DOHH2 (cell line): ENCODE results near the gene FANCC.

Source experiments
- H3F3A ChIP-seq: fragments of 200-600 bp; sonication (generic), shearing (Covaris generic); 2 replicates; pipeline ENCODE4 v1.6.0; 2016; ENCODE audit warnings: antibody characterized with exemption, mild to moderate bottlenecking; ENCODE audit not compliant: control insufficient read depth, insufficient read depth
- H3K27ac ChIP-seq: fragments of 200-600 bp; sonication (generic); 2 replicates; pipeline ENCODE4 v1.5.1; 2014; ENCODE audit warnings: low read depth, mild to moderate bottlenecking, low read length, moderate library complexity
- H3K27me3 ChIP-seq: fragments of 200-600 bp; sonication (generic); 2 replicates; pipeline ENCODE4 v1.6.1; 2014; ENCODE audit warnings: mild to moderate bottlenecking, low read length, mixed read lengths; ENCODE audit not compliant: control insufficient read depth
- H3K36me3 ChIP-seq: fragments of 200-600 bp; sonication (generic); 2 replicates; pipeline ENCODE4 v1.6.1; 2014; ENCODE audit warnings: mild to moderate bottlenecking, low read length, moderate library complexity, mixed read lengths; ENCODE audit not compliant: control insufficient read depth
- H3K4me1 ChIP-seq: fragments of 200-600 bp; sonication (generic); 2 replicates; pipeline ENCODE4 v1.6.1; 2014; ENCODE audit warnings: mild to moderate bottlenecking, low read length, mixed read lengths; ENCODE audit not compliant: control insufficient read depth
- H3K4me2 ChIP-seq: fragments of 200-600 bp; sonication (generic); 2 replicates; pipeline ENCODE4 v1.6.0; 2014; ENCODE audit warnings: mild to moderate bottlenecking, low read length, moderate library complexity
- H3K4me3 ChIP-seq: fragments of 200-600 bp; sonication (generic); 2 replicates; pipeline ENCODE4 v1.5.1; 2014; ENCODE audit warnings: mild to moderate bottlenecking, low read length, mixed read lengths
- H3K79me2 ChIP-seq: fragments of 200-600 bp; sonication (generic); 2 replicates; pipeline ENCODE4 v1.6.1; 2014; ENCODE audit warnings: mild to moderate bottlenecking, low read length, mixed read lengths; ENCODE audit not compliant: control insufficient read depth
- H3K9me2 ChIP-seq: fragments of 200-600 bp; sonication (generic); replicated peaks from 2 replicates; pipeline ENCODE4 v1.6.1; 2014; ENCODE audit warnings: mild to moderate bottlenecking, low read length, mixed read lengths; ENCODE audit not compliant: control insufficient read depth
- H3K9me3 ChIP-seq: fragments of 200-600 bp; sonication (generic); 2 replicates; pipeline ENCODE4 v1.6.1; 2014; ENCODE audit warnings: antibody characterized with exemption, low read length, mixed read lengths; ENCODE audit not compliant: control insufficient read depth, insufficient read depth
- H4K20me1 ChIP-seq: fragments of 200-600 bp; sonication (generic); 2 replicates; pipeline ENCODE4 v1.6.0; 2014; ENCODE audit warnings: low read depth, mild to moderate bottlenecking, antibody characterized with exemption, low read length, moderate library complexity; ENCODE audit not compliant: control insufficient read depth, insufficient read depth
- EZH2phosphoT487 ChIP-seq: fragments of 200-600 bp; sonication (generic); IDR thresholded peaks from 2 replicates; pipeline ENCODE4 v1.6.1; 2017; ENCODE audit warnings: borderline replicate concordance, mild to moderate bottlenecking, antibody characterized with exemption, low read length, moderate library complexity, mixed read lengths
- TF ChIP-seq, protein P1 (sequence below): fragments of 200-600 bp; sonication (generic); IDR thresholded peaks from one replicate; pipeline ENCODE4 v1.5.1; 2014; ENCODE audit warnings: antibody characterized with exemption, mild to moderate bottlenecking, low read depth, low read length; ENCODE audit not compliant: poor library complexity, severe bottlenecking

Gene FANCC

DNA sequence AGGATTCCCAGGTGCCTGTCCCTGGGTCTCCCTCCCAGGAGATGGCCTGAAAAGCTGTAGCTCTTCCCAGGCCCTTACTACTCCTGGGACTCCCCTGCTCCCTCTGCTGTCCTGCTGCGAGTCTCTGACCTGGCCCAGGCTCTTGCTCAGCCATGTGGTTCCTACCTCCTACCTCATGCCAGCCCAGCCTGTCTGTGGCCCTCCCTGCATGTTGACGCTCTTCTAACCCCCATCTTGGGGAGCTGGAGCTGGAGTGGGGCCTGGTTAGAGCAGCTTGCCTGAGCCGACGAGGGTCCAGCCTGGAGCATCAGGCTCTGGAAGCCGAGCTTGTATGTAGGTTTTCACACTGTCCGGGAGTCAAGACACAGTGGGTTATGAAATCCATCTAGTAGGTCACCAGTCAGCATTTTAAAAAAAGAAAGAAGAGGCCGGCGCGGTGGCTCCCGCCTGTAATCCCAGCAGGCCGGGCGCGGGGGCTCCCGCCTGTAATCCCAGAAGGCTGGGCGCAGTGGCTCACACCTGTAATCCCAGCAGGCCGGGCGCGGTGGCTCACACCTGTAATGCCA is 244.4 kb downstream of the FANCC start:
- Histone ChIP-seq H3K27me3 (no peaks in the 10 kb centered on the region), H3K79me2 (no peaks in the 10 kb centered on the region), H3K27ac (no peak overlapping the region), H3F3A (no peaks in the 10 kb centered on the region), H3K9me2 (no peaks in the 10 kb centered on the region), H4K20me1 (no peaks in the 10 kb centered on the region), H3K9me3 (no peaks in the 10 kb centered on the region), H3K36me3 (no peaks in the 10 kb centered on the region), H3K4me2 (no peak overlapping the region), H3K4me1 (no peaks in the 10 kb centered on the region), H3K4me3 (no peak overlapping the region)
- TF ChIP-seq, protein P1, sequence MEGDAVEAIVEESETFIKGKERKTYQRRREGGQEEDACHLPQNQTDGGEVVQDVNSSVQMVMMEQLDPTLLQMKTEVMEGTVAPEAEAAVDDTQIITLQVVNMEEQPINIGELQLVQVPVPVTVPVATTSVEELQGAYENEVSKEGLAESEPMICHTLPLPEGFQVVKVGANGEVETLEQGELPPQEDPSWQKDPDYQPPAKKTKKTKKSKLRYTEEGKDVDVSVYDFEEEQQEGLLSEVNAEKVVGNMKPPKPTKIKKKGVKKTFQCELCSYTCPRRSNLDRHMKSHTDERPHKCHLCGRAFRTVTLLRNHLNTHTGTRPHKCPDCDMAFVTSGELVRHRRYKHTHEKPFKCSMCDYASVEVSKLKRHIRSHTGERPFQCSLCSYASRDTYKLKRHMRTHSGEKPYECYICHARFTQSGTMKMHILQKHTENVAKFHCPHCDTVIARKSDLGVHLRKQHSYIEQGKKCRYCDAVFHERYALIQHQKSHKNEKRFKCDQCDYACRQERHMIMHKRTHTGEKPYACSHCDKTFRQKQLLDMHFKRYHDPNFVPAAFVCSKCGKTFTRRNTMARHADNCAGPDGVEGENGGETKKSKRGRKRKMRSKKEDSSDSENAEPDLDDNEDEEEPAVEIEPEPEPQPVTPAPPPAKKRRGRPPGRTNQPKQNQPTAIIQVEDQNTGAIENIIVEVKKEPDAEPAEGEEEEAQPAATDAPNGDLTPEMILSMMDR, result no peak
- no peak for TF ChIP-seq EZH2phosphoT487

DNA sequence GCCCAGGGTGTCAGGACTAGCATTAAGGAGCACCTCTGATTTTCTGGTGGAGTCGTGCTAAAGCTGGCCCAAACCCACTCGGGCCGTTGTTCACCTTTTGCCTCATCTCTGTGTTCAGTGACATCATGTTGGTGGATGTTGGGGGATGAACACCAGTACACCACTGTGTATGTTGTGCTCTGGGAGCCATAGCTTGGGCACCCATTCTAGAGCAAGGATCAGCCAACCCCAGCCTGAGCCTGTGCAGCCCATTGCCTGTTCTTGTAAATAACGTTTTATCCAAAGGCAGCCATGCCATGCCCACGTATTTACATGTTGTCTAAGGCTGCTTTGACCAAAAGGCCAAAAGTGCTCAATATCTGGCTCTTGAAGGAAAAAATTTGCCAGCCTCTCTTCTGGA is 245.6 kb downstream of the FANCC start:
- H3K9me3 ChIP-seq, result no peaks in the 10 kb centered on the region
- H3K4me2 ChIP-seq, result no peak overlapping the region
- H4K20me1 ChIP-seq, result no peaks in the 10 kb centered on the region
- no peak overlapping the region for H3K27ac ChIP-seq
- no peaks in the 10 kb centered on the region for H3K36me3 ChIP-seq
- TF ChIP-seq, protein P1, result no peak
- no peak for TF ChIP-seq EZH2phosphoT487
- H3K27me3 ChIP-seq, result no peaks in the 10 kb centered on the region
- H3K4me3 ChIP-seq, result no peak overlapping the region
- H3K4me1 ChIP-seq, result no peaks in the 10 kb centered on the region
- H3F3A ChIP-seq, result no peaks in the 10 kb centered on the region
- H3K79me2 ChIP-seq, result no peaks in the 10 kb centered on the region
- no peaks in the 10 kb centered on the region for H3K9me2 ChIP-seq

DNA sequence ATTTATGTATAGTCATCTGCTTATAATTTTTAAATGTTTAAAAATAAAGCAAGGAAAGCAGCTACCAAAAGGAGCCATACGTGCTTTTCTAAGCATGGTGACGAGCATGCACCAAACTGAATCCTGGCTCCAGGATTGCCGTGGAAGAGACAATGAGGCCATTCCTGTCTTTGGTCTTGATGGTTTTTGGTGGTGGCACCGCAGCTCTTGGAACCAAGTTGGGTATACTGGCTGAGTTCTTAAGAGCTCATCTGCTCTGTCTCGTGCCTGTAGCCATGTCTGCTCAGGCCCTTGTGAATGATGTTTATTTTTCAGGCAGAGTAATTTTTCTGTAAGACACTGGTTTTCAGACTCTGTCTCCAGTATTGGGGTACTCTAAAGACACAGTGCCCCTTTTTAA is 246.1 kb downstream of the FANCC start:
- Histone ChIP-seq H3K27me3 (no peaks in the 10 kb centered on the region), H3K4me3 (no peak overlapping the region), H3K9me3 (no peaks in the 10 kb centered on the region), H4K20me1 (no peaks in the 10 kb centered on the region), H3K4me1 (no peaks in the 10 kb centered on the region), H3K36me3 (no peaks in the 10 kb centered on the region), H3K4me2 (no peak overlapping the region), H3K27ac (no peak overlapping the region), H3K9me2 (no peaks in the 10 kb centered on the region), H3K79me2 (no peaks in the 10 kb centered on the region), H3F3A (no peaks in the 10 kb centered on the region)
- TF ChIP-seq, protein P1, result no peak
- no peak for TF ChIP-seq EZH2phosphoT487
